Activated CD8-positive, alpha-beta memory T cell treated with anti-CD3 and anti-CD28 coated beads, Interleukin-2, amount 50 U/mL, for 24 hours (primary cell): Measurements from ENCODE around the gene ARHGEF16.

Source experiments
- DNase-seq: peaks from one replicate; pipeline ENCODE4 v3.0.0-alpha.2; 2020; ENCODE audit errors: extremely low read depth

ARHGEF16 gene

GRCh38 chr1:3422638-3423037 is 31.8 kb upstream of the ARHGEF16 start:
- DNase-seq: no peak

DNA sequence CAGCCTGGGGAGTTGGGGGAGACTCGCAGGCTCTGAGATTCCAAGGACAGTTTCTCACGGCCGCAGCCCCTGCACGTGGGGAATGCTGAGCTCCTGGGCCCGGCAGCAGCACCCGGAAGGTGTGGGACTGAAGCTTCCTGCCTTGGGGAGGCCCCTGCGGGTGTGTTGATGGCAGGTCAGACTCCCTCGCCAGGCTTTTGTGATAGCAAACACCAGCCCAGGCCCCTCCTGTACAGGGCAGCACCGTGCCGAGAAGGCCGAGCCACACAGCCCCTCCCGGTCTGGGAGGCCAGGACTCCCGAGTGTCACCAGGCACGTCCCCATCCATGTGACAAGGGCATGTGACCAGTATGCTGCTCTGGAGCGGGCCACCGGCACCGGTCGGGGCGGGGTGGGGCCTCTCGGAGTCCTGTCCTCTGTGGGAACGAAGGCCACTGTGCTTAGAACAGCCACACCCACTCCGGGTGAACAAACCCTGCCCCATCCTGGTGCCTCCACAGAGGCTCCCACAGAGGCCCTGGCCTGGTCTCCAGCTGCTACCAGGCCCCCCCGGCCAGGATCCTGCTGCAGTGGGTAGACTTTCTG is 31.1 kb upstream of the ARHGEF16 start:
- no peak for DNase-seq

GRCh38 chr1:3423896-3424611 is 30.4 kb upstream of the ARHGEF16 start:
- DNase-seq: no peak

DNA sequence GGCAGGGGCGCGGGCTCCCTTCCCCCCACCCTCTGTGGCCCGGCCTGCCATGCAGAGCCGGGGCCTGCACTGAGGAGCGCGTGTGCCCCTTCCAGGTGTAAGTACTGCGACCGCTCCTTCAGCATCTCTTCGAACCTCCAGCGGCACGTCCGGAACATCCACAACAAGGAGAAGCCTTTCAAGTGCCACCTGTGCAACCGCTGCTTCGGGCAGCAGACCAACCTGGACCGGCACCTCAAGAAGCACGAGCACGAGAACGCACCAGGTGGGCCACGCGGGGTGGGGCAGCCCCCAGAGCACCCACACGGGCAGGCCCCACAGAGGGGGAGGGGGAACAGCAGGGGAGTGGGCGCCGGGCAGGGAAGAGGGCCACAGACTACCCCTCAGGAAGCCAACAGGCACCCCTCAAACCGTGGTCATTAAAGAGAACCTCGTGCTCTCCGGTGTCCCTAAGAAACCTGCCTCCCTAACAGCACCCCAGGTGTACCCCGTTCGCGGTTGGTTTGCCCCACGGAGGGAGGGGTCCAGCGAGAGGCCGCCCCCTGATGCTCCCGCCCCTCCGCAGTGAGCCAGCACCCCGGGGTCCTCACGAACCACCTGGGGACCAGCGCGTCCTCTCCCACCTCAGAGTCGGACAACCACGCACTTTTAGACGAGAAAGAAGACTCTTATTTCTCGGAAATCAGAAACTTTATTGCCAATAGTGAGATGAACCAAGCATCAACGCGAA is 28.8 kb upstream of the ARHGEF16 start:
- no peak for DNase-seq

- DNase-seq: no peak
These were observed 27.4 kb upstream of the ARHGEF16 start for GRCh38 chr1:3426956-3427535.

GRCh38 chr1:3427711-3428704 is 26.5 kb upstream of the ARHGEF16 start:
- no peak for DNase-seq

DNA sequence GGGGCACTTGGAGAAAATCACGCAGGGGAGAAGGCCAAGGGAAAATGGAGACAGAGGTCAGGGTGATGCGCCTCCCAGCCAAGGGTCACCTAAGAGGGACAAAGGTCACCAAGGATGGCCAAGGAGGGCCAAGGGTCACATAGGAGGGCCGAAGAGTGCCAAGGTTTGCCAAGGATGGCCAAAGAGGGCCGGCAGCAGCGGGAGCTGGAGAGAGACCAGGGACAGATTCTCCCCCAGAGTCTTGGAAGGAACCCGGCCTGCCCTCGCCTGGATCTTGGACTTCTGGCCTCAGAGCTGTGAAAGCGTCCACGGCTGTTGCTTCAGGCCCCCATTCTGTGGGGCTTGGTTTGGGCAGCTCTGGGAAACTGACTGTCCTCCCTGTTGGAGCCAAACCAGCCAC is 25.6 kb upstream of the ARHGEF16 start:
- no peak for DNase-seq

DNA sequence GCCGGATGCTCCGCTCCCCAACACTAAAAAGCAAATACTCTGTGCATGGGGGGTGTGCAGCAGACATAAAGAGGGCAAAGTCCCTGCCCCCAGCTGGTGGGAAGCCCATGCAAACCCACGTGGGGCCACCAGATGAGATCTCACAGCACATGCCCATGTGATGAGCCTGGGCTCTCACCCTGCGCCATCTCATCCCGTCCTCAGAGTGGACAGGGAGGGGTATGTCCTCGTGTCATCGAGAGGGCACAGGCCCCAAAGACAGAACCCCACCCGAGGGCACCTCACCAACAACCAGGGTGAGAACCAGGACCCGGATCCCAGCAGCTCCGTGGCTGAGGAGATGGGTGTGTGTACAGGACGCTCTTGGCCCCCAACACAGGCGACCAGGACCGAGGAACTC is 25.1 kb upstream of the ARHGEF16 start:
- no peak for DNase-seq

DNA sequence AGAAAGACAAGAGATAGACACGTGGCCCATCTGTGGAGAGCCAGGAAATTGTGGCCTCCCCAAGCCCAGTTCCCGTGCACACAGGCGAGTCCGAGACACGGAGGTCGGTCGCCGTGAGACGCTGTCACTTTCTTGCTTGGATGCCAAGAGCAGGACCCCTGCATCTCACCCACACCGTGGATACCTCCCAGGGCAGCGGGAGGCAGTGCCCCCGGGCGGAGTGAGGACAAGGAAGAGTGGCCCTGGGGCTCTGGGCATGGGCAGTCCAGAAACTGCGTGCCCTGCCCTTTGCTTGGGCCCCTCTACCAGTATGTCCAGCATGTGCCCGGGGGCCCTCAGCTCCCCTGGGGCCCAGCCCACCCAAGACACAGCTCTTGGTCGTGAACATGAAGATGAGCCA is 24.7 kb upstream of the ARHGEF16 start:
- no peak for DNase-seq

GRCh38 chr1:3430406-3430805 is 24.1 kb upstream of the ARHGEF16 start:
- no peak for DNase-seq

- no peak for DNase-seq
These were observed 23.6 kb upstream of the ARHGEF16 start for GRCh38 chr1:3430820-3431219.

GRCh38 chr1:3431266-3431665 is 23.2 kb upstream of the ARHGEF16 start:
- no peak for DNase-seq

DNA sequence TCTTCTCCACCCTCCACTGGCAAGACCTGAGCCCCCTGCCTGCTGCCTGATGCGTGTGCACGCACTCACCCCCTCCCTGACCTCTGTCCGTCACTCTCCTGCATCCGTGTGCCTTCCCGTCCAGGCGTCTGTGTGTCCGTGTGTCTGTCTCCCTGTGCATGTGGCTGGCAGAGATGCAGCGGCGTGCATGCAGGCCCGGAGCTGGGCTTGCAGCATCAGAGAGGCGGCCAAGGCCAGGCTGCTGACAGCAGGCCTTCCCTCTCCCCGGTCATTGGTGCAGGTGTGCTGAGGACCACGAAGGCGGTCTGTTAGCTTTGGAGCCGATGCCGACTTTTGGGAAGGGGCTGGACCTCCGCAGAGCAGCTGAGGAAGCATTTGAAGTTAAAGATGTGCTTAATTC is 22.8 kb upstream of the ARHGEF16 start:
- no peak for DNase-seq

GRCh38 chr1:3432306-3432705 is 22.2 kb upstream of the ARHGEF16 start:
- no peak for DNase-seq

DNA sequence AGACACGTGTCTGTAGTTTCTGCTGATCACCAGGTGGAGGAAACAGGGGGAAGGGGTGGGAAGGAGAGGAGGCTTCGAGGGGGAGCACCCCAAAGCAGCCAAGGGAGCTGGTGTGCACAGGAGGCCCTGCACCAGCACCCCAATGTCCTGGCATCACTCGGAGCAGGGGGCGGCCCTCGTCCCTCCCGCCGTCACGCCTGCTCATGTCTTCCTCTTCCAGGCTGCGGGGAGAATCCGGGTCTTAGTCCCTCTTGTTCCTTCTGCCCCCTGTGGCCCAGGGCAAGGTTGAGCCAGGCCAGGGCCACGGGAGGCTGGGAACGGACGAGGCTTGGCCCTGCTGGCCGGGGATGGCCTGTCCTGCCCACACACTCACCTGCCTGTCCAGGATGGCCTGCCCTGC is 21.4 kb upstream of the ARHGEF16 start:
- no peak for DNase-seq

DNA sequence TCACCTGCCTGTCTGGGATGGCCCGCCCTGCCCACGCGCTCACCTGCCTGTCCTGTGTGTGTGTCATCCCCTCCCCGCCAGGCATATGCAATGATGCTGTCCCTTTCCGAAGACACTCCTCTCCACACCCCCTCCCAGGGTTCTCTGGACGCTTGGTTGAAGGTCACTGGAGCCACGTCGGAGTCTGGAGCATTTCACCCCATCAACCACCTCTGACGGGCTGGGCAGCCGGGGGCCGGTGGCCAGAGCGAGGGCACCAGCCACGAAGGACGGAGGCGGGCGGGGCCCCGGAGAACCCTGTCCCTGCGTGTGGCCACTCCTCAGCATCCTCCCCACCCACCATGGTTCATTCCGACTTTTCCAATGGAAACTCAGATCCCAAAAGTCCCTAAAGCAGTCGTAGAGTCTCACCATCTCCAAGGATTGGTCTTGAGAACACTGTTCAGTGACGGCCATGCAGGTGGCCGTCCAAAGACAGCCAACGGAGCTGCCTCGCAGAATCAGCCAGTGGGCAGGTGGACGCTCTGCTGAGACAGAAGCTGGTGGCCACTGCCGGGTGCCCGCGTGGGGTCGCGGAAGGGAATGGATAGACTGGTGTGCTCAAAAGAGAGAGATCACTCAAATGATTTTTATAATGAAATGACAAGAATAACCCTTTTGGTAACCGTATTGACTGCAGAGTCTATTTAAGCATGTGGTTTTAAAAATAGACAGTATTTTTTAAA is 20.7 kb upstream of the ARHGEF16 start:
- DNase-seq: no peak

DNA sequence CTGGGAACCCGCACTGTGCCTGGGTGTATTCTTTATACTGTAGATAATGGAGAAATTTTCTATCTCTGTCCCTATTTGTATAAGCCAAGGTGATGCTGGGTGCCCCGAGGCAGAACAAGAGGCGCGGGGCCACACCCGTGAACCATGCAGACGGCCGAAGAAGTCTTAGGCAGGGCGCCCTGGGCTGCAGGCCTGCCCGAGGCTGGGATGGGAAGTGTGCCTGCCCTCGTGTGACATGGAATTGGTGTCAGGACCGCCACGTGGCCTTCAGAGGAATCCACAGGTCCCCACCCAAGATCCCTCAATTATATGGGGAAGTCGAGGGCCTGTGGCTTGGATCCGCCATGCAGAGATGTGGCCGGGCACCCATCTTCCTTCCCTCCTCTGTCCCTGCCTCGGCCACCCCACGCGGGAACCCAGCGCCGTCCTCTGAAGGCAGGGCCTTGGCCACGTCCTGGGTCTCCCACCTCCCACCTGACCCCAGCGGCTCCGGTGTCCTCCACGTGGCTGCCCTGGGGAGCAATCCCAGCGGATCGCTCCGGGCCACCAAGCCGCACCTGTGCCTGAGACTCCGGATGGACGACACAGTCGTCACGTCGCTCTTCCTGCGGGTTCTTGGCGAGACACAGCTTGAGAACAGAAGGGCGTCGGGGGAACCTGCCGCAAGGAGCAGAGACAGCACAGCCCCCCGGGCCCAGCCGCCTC is 19.9 kb upstream of the ARHGEF16 start:
- DNase-seq: no peak

DNA sequence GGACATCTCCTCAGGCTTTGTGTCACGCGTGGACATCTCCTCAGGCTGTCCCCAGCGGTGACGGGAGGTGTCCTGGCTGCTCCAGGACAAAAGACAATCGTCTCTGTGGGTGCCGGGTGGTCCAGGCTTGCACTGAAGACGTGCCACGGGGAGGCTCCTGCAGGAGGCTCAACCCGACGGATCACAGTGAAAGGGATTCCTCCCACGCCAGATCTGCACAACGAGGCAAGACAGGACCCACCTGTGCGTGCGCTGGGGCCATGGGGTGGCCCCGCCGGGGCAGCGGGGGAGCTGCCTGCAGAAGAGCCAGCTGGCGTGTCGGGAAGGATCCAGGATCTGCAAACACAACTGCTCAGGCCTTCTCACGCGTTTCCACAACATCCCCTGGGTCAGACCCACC is 18.8 kb upstream of the ARHGEF16 start:
- no peak for DNase-seq

GRCh38 chr1:3436451-3436850 is 18.0 kb upstream of the ARHGEF16 start:
- no peak for DNase-seq

GRCh38 chr1:3436901-3437300 is 17.6 kb upstream of the ARHGEF16 start:
- DNase-seq: no peak
